ENCODE measurements around the gene EXD3. TPM values are rescaled to one million over a fixed set of nuclear protein-coding genes. Genes with fewer than 3 reads are reported as not detected.

The EXD3 gene
- total and polyA plus RNA-seq, 2 of the 13 experiments (the other 11 are each of a cell fraction or from before 2014, with no cell fraction given), result 2.7 to 4.8 TPM

DNA sequence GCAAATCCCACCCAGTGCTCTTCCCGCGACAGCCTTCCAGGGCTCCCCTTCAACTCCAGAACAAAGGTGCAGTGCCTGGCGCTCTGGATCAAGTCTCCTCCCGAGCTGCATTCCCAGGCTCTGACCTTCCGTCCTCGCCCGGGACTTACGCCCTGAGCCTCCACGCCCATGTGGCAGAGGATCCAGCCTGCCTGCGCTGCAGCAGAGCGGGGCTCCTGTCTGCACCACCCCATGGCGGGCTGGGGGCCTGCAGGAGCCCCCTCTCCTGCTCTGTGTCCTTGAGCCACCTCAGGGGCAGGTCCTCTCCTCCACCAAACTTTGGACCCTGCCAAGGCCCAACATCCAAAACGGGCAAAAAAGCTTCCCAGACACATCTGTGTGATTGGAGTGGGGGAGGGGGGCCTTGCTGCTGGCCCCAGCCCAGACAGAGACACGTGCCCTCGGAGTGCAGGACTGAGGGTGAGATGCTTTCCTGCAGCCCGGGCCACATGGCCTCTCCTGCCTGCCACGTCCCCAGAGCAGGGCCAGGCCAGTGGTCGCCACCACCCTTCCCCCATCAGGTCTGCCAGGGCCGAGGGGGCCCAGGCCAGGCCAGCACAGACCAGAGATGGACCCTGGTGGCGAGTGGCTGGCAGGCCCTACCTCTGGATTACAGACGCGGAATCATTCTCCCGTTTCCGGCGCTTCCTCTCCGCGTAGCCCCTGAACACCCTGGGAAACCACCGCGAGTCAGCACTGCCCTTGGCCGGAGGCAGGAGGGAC is 31.8 kb upstream of the EXD3 start (continued):
- TF ChIP-seq, protein P1, sequence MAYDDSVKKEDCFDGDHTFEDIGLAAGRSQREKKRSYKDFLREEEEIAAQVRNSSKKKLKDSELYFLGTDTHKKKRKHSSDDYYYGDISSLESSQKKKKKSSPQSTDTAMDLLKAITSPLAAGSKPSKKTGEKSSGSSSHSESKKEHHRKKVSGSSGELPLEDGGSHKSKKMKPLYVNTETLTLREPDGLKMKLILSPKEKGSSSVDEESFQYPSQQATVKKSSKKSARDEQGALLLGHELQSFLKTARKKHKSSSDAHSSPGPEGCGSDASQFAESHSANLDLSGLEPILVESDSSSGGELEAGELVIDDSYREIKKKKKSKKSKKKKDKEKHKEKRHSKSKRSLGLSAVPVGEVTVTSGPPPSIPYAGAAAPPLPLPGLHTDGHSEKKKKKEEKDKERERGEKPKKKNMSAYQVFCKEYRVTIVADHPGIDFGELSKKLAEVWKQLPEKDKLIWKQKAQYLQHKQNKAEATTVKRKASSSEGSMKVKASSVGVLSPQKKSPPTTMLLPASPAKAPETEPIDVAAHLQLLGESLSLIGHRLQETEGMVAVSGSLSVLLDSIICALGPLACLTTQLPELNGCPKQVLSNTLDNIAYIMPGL (CRISPR knock-in tag; IDR thresholded peaks at IDR 0.05; ENCODE audit: borderline replicate concordance in 1 of 2, low read depth in 1 of 2), result peak; percentile 68 to 69; a peak in 3 of 4 replicates
- TF ChIP-seq, protein P2, sequence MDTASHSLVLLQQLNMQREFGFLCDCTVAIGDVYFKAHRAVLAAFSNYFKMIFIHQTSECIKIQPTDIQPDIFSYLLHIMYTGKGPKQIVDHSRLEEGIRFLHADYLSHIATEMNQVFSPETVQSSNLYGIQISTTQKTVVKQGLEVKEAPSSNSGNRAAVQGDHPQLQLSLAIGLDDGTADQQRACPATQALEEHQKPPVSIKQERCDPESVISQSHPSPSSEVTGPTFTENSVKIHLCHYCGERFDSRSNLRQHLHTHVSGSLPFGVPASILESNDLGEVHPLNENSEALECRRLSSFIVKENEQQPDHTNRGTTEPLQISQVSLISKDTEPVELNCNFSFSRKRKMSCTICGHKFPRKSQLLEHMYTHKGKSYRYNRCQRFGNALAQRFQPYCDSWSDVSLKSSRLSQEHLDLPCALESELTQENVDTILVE (CRISPR knock-in tag; IDR thresholded peaks at IDR 0.05), result peak; percentile 84
- TF ChIP-seq, protein P3, sequence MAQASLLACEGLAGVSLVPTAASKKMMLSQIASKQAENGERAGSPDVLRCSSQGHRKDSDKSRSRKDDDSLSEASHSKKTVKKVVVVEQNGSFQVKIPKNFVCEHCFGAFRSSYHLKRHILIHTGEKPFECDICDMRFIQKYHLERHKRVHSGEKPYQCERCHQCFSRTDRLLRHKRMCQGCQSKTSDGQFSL (CRISPR knock-in tag; IDR thresholded peaks at IDR 0.05), result peak; percentile 83
- TF ChIP-seq TEAD3 (CRISPR knock-in tag; optimal IDR thresholded peaks at IDR 0.05; ENCODE audit: borderline replicate concordance) (peak; percentile 81), KDM2A (CRISPR knock-in tag; IDR thresholded peaks at IDR 0.05; ENCODE audit: borderline replicate concordance, low read depth) (0 out of 2 replicates have a peak, but pooled peaks have one; percentile 16), ZNF383 (CRISPR knock-in tag; IDR thresholded peaks at IDR 0.05; ENCODE audit: borderline replicate concordance) (no peak), KLF16 (CRISPR knock-in tag; IDR thresholded peaks at IDR 0.05) (peak in 1 of 2 experiments; percentile 96; a peak in 2 of 4 replicates), ZFX (CRISPR knock-in tag; IDR thresholded peaks at IDR 0.05; ENCODE audit: low read depth) (peak; percentile 92), HOXA3 (CRISPR knock-in tag; IDR thresholded peaks at IDR 0.05) (peak; percentile 89), ZNF10 (CRISPR knock-in tag; IDR thresholded peaks at IDR 0.05; ENCODE audit: borderline replicate concordance, low read depth) (no peak), ZMAT3 (CRISPR knock-in tag; conservative IDR thresholded peaks at IDR 0.05) (peak; percentile 85), MAFK (conservative IDR thresholded peaks at IDR 0.05 in 1 of 2, IDR thresholded peaks at IDR 0.05 in 1 of 2; ENCODE audit: low read length in 2 of 2) (no peak), ZSCAN31 (CRISPR knock-in tag; IDR thresholded peaks at IDR 0.05; ENCODE audit: low read depth) (peak; percentile 91), ZNF557 (CRISPR knock-in tag; IDR thresholded peaks at IDR 0.05) (0 out of 2 replicates have a peak, but pooled peaks have one; percentile 80), HDAC1 (CRISPR knock-in tag; IDR thresholded peaks at IDR 0.05) (peak; percentile 88), ZNF678 (CRISPR knock-in tag; IDR thresholded peaks at IDR 0.05) (0 out of 2 replicates have a peak, but pooled peaks have one; percentile 34)
- TF ChIP-seq, protein P4, sequence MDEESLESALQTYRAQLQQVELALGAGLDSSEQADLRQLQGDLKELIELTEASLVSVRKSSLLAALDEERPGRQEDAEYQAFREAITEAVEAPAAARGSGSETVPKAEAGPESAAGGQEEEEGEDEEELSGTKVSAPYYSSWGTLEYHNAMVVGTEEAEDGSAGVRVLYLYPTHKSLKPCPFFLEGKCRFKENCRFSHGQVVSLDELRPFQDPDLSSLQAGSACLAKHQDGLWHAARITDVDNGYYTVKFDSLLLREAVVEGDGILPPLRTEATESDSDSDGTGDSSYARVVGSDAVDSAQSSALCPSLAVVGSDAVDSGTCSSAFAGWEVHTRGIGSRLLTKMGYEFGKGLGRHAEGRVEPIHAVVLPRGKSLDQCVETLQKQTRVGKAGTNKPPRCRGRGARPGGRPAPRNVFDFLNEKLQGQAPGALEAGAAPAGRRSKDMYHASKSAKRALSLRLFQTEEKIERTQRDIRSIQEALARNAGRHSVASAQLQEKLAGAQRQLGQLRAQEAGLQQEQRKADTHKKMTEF (CRISPR knock-in tag; IDR thresholded peaks at IDR 0.05), result peak; percentile 97
- TF ChIP-seq, protein P5, sequence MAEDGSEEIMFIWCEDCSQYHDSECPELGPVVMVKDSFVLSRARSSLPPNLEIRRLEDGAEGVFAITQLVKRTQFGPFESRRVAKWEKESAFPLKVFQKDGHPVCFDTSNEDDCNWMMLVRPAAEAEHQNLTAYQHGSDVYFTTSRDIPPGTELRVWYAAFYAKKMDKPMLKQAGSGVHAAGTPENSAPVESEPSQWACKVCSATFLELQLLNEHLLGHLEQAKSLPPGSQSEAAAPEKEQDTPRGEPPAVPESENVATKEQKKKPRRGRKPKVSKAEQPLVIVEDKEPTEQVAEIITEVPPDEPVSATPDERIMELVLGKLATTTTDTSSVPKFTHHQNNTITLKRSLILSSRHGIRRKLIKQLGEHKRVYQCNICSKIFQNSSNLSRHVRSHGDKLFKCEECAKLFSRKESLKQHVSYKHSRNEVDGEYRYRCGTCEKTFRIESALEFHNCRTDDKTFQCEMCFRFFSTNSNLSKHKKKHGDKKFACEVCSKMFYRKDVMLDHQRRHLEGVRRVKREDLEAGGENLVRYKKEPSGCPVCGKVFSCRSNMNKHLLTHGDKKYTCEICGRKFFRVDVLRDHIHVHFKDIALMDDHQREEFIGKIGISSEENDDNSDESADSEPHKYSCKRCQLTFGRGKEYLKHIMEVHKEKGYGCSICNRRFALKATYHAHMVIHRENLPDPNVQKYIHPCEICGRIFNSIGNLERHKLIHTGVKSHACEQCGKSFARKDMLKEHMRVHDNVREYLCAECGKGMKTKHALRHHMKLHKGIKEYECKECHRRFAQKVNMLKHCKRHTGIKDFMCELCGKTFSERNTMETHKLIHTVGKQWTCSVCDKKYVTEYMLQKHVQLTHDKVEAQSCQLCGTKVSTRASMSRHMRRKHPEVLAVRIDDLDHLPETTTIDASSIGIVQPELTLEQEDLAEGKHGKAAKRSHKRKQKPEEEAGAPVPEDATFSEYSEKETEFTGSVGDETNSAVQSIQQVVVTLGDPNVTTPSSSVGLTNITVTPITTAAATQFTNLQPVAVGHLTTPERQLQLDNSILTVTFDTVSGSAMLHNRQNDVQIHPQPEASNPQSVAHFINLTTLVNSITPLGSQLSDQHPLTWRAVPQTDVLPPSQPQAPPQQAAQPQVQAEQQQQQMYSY (CRISPR knock-in tag; IDR thresholded peaks at IDR 0.05), result no peak
- TF ChIP-seq, protein P6, sequence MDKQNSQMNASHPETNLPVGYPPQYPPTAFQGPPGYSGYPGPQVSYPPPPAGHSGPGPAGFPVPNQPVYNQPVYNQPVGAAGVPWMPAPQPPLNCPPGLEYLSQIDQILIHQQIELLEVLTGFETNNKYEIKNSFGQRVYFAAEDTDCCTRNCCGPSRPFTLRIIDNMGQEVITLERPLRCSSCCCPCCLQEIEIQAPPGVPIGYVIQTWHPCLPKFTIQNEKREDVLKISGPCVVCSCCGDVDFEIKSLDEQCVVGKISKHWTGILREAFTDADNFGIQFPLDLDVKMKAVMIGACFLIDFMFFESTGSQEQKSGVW (CRISPR knock-in tag; IDR thresholded peaks at IDR 0.05; ENCODE audit: borderline replicate concordance), result no peak
